Upper lobe of left lung (tissue), 4 donors: ENCODE measurements around the gene CYP2C8.

ENCODE experiments used
- CTCF ChIP-seq, 6 experiments: fragments of 450-650 bp in 4 of 6; fragments of 200-600 bp in 2 of 6; sonication (generic) in 2 of 6; IDR thresholded peaks; one replicate each; pipeline ENCODE4 v1.5.1; 2016 to 2019; ENCODE audit warnings: antibody characterized with exemption in 6 of 6
- POLR2A ChIP-seq, 4 donors: fragments of 450-650 bp; IDR thresholded peaks; one replicate each; pipeline ENCODE4 v1.5.1; 2016 to 2017; ENCODE audit warnings: antibody characterized with exemption in 4 of 4, mild to moderate bottlenecking in 2 of 4

GRCh38 chr10:95097805-95098204, 28.5 kb upstream of the CYP2C8 start:
- no peak for TF ChIP-seq CTCF (IDR thresholded peaks at IDR 0.05)
- TF ChIP-seq POLR2A (IDR thresholded peaks at IDR 0.05): no peak
